HT-29 (cell line): ENCODE data around the gene KATNB1. TPM values are rescaled to one million over a fixed set of nuclear protein-coding genes. Genes with fewer than 3 reads are reported as not detected.
"Not testable (repeated sequence)": the region's sequence is repeated elsewhere in the genome, so short reads cannot be mapped to it uniquely, and the experiment has no call there.

Experiments
- DNase-seq: peaks from one replicate; pipeline ENCODE4 v3.0.0-alpha.2; 2015; ENCODE audit warnings: low spot score
- total RNA-seq: library from RNA; depleted of rRNA; stranded (reverse); fragments of >200 nt; shearing (Covaris generic); gene quantifications from 2 replicates; pipeline ENCODE4 v1.2.3, GENCODE V29; 2014

Gene KATNB1
- total RNA-seq, 1 experiment from 2014 or later: 80.2 TPM

DNA sequence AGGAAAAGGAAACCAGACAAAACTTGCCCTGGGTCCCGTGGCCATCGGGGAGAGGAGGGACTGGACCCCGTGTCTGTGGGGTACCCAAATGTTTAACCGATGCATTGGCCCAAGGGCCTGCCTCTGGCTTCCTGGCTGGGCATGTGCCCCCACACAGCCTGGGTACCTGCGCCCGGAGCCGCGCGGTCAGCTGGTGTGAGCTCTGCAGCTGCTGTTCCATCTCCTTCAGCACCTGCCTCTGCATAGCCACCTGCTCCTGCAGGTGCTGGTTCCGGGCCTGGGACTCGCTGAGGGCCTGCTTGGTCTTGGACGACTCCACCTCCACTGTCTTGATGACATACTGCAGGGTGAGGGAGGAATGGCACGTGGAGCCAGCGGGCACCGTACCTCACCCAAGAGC, 34.8 kb downstream of the KATNB1 start:
- DNase-seq: no peak

DNA sequence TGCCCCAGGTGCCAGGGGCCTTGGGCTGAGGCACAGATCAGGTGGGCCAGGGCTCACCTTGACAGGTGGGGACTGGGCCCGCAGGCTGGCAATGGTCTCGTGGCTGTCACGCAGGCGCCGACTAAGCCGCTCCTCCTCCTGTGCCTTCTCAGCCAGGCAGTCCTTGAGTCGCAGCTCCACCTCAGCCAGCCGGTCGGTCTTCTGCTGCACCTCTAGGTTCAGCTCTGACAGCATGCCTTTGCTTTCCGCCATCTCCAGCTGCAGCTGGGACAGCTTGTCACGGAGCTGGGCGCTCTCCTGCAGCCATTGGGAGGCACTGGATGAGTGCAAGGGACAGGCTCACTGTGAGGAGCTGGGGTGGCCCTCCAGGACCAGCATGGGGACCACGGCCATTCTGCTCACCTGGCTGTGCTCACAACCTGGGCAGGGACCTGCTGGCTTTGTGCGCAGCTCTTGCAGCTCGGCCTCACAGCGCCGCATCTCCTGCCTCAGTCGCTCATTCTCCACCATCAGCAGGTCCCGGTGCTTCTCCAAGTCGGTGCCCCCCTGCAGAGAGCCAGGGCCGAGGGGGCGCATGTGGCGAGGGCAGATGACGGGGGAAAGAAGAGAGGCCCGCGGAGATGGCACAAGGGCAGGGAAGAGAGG, 35.7 kb downstream of the KATNB1 start:
- DNase-seq: no peak

DNA sequence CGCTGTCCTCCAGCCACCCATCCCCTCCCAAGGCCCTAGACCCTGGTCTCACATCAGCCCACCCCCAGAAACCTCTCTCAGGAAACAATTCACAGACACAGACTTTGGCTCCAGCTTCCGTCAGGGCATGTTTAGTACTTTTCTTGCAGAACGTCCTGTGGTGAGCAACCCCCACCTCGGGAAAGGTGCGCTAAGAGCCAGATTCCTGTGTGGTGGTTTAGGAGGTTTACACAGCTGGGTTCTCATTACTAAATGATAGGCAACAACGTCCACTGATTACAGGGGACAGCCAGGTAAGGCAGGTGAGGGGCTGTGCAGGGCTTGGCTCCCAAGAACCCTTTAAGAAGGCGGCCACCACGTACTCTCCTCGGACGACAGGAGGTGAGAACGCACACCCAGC, 37.4 kb downstream of the KATNB1 start:
- DNase-seq: no peak

GRCh38 chr16:57773655-57774295, 38.2 kb downstream of the KATNB1 start:
- DNase-seq: no peak

DNA sequence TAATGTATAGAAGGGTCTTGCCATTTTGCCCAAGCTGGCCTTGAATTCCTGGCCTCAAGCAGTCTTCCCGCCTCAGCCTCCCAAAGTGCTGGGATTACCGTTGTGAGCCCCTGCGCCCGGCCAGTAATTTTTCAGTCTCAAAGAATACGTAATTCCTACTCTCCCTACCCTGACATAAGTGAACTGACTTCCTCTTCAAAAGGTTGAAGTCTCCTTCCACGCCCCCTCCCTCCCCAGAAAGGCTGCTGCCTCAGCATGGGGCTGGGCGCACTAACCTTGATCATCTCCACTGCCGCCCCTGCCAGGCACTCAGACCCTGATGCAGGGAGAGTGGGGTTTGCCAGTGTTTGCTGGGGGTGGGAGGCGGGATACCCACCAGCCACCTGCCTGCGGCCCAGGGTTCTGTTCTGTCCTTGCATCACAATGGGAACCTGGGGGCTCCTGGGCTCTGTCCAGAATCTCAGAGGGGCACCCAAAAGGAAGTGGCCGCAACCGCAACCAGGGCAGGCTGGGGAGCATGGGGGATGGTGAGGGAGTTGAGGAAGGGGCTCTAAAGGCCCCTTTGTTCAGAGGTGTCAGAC, 39.2 kb downstream of the KATNB1 start:
- no peak for DNase-seq

- peak; percentile 58 for DNase-seq
Observed at GRCh38 chr16:57775661-57776469, 40.3 kb downstream of the KATNB1 start.

GRCh38 chr16:57778658-57779057, 43.1 kb downstream of the KATNB1 start:
- no peak for DNase-seq

DNA sequence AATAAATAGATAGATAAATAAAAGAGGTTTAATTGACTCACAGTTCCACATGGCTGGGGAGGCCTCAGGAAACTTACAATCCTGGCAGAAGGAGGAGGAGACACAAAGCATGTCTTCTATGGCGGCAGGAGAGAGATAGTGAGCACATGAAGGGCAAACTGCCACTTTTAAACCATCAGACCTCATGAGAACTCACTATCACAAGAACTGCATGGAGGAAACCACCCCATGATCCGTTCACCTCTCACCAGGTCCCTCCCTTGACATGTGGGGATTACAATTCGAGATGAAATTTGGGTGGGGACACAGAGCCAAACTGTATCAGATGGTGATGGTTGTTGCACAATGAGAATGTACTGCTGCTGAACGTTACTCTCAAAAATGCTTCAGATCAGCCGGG, 44.3 kb downstream of the KATNB1 start:
- not testable (repeated sequence) for DNase-seq

DNA sequence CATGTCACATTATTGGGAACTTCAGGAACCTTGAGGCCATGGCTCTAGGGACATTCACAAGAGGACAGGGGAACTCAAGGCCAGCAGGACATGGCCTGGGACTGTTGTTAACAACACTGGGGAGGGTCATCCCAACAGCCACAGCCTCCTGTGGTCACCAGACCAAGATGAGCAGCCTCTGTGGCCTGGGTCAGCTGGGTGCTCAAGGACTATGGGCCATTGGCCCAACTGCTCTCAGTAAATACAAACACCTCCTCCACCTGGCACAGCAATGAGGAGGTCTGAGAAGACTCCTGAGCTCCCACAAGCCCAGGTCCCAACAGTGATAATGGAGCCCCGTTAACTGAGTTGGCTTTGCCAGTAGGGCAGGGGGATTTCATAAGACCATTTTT, 45.8 kb downstream of the KATNB1 start:
- no peak for DNase-seq

DNA sequence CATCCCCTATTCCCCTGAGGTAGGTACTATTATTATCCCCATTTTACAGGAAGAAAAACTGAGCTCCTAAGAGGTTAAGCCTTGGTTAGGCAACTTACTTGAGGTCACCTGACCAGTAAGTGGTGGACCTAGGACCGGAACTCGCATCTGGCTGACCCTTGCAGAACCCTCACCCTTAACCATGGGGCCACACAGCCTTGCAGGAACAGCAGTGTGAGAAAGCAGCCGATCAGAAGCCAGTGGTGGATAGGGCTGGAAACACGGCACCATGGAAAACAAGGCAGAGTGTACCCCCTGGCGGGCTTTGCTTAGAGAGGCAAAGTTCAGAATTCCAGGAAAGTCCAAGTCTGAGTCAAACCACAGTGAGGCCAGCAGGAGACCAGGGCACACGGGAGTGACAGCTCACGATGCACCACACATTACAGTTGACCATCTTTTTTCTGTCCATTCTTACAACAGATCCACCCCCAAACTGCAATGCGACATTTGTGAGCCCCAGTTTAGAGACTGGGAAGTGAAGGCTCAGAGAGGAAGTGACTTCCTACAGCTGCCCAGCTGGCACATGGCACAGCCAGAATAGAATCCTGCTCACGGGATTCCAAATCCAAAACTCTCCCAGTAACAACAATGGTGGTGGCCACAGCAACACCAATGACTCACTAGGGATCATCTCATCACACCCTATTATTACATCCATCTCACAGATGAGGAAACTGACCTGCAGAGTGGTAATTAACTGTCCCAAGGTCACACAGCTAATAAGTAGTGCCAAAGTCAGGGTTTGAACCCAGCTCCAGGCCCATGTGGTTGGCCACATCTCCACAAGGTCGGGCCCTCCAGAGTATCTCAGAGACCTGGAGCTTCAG, 46.4 kb downstream of the KATNB1 start:
- DNase-seq: no peak

- not testable (repeated sequence) for DNase-seq
Observed at GRCh38 chr16:57782607-57783055, 47.1 kb downstream of the KATNB1 start.

- DNase-seq: no peak
Observed at GRCh38 chr16:57783116-57783515, 47.5 kb downstream of the KATNB1 start.

GRCh38 chr16:57783883-57784282, 48.3 kb downstream of the KATNB1 start:
- no peak for DNase-seq

GRCh38 chr16:57784334-57784733, 48.8 kb downstream of the KATNB1 start:
- DNase-seq: no peak

- DNase-seq: no peak
Observed at GRCh38 chr16:57785385-57785784, 49.8 kb downstream of the KATNB1 start.

DNA sequence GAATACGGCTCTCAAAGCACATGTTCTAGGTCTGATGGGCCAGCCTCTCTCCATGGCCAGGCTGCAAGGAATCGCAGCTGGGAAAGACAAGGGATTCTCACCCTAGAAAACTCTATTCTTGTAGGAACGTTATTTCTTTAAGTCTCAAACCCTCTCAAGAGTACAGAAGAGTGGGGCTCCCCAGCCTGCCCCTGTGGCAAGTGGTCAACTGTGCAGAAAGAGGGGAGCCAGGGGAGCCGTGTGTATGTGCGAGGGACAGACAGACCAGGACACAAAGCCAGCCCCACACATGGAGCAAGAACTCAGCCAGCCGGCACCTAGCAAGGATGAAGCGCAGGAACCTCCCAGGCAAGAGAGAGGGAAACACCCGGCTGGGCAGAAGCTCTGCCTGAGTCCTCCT, 50.4 kb downstream of the KATNB1 start:
- DNase-seq: no peak

DNA sequence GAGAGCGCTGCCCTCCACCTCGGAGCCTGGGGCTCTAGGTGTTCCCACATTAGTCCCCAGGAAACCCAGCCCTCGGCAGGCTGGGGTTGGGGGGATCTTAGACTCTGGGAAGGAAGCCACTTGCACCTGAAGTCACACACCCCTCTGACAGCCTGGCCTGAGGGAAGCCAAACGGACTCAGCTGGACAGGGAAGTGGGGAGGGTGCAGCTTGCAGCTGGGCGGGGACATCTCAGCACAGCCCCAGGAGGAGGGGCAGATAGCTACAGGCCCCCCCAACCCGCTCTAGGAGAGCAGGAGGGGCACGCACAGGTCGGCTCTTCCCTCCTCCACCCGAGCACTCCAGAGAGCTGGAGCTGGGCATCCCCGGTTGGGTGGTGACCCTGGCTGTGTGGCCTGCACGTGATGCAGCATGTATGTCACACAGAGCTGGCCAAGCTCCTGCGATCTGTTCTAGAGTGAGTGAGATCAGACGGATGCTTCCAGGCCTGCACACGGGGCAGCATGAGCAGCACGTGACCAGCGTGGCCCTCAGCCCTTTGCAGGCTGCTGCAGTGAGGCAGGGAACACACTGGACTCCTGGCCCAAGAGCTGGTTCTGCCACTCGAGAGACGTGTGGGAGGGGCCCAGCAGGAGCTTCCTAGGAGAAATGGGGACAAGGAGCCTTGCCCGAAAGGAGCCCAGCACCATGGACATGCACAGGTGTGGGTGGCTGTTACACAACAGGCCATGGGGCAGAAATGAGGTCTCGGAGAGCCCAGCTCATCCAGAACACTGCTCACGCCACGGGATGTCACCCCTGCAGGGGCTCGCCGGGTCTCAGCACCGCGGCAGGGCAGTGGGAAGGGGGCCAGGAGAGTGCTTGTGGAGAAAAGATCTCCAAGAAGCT, 51.3 kb downstream of the KATNB1 start:
- no peak for DNase-seq

DNA sequence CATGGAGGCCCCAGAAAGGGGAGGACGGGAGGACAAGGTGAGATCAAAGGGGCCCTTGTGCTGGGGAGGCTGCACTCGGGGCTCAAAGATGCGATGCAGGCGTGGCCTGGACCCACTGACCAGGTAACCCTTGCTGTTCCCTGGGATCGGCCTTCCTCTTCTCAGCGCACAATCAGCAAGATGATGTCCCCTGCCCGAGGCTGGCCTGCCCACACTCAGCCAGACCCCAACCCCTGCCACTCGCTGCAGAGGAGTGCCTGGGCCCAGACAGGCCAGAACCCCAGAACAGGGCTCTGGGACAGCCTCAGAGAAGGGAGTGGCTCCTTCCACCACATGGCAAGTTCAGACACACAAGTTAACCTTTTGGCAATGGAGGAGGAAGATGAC, 51.9 kb downstream of the KATNB1 start:
- DNase-seq: no peak

DNA sequence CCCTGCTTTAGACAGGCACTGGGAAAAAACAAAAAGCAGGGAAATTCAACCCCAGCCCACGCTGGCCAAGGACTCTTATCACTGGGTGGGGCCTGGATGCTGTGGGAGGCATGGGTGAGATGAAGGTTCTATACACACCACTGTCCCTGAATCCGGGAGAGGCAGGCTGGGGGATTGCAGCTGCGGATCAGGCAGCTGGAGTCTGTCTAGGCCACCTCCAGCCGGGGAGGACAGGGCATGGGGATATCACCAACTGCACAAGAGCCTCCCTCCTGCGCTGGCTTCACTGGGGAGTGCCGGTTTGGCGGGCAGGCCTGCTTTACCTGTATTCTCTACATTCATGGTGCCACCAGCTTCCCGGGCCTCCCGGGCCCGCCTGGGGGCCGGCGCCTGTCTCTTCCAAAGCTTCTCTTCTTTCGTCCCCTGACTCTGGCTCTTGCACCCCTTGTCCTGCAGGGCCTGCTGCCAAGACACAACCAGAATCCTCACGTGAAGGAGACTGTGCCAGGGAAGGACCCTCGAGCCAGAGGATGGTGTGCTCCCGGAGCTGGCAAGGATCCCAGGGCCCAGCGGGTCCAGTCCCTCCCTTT, 52.8 kb downstream of the KATNB1 start:
- no peak for DNase-seq

- no peak for DNase-seq
Observed at GRCh38 chr16:57788951-57789350, 53.4 kb downstream of the KATNB1 start.
